HL-60 (cell line): ENCODE data around the gene TTC9C.

ENCODE experiments used
- DNase-seq, 2 experiments: peaks; one replicate each; pipeline ENCODE4 v3.0.0-alpha.2; 2010 to 2020; ENCODE audit warnings: low read depth in 1 of 2, low spot score in 1 of 2
- H3K27ac ChIP-seq: fragments of 250-450 bp; sonication (Bioruptor Pico); replicated peaks from 2 replicates; pipeline ENCODE4 v1.5.1; 2020; ENCODE audit warnings: mild to moderate bottlenecking, moderate library complexity
- H3K27me3 ChIP-seq: fragments of 250-450 bp; sonication (Bioruptor Pico); 2 replicates; pipeline ENCODE4 v1.5.1; 2021; ENCODE audit warnings: mild to moderate bottlenecking, moderate library complexity; ENCODE audit not compliant: insufficient read depth, poor library complexity, severe bottlenecking
- H3K4me3 ChIP-seq: replicated peaks from 2 replicates; pipeline ENCODE4 v1.5.1; 2011; ENCODE audit warnings: mild to moderate bottlenecking, control low read depth, low read length; ENCODE audit not compliant: insufficient read depth
- GABPA ChIP-seq: IDR thresholded peaks from 2 replicates; pipeline ENCODE4 v1.6.1; 2012; ENCODE audit warnings: low read depth
- POLR2AphosphoS5 ChIP-seq: IDR thresholded peaks from 2 replicates; pipeline ENCODE4 v1.6.1; 2012; ENCODE audit warnings: low read depth
- SPI1 ChIP-seq: IDR thresholded peaks from 2 replicates; pipeline ENCODE4 v1.6.1; 2012; ENCODE audit warnings: low read depth, mild to moderate bottlenecking, borderline replicate concordance
- TF ChIP-seq, protein P1 (sequence below): IDR thresholded peaks from one replicate; pipeline ENCODE4 v1.5.1; 2011; ENCODE audit warnings: low read length, control low read depth, inconsistent platforms; ENCODE audit not compliant: insufficient read depth
- TF ChIP-seq, protein P2 (sequence below): IDR thresholded peaks from 2 replicates; pipeline ENCODE4 v1.6.1; 2012; ENCODE audit warnings: low read depth; ENCODE audit not compliant: insufficient replicate concordance

TTC9C gene

GRCh38 chr11:62777389-62777788 lies 49.1 kb downstream of the TTC9C start:
- no peaks in the 10 kb centered on the region for H3K27me3 ChIP-seq
- DNase-seq = no peak
- H3K27ac ChIP-seq = no peak overlapping the region
- H3K4me3 ChIP-seq = no peak overlapping the region
- TF ChIP-seq GABPA (no peak), SPI1 (no peak)
- TF ChIP-seq, protein P1, sequence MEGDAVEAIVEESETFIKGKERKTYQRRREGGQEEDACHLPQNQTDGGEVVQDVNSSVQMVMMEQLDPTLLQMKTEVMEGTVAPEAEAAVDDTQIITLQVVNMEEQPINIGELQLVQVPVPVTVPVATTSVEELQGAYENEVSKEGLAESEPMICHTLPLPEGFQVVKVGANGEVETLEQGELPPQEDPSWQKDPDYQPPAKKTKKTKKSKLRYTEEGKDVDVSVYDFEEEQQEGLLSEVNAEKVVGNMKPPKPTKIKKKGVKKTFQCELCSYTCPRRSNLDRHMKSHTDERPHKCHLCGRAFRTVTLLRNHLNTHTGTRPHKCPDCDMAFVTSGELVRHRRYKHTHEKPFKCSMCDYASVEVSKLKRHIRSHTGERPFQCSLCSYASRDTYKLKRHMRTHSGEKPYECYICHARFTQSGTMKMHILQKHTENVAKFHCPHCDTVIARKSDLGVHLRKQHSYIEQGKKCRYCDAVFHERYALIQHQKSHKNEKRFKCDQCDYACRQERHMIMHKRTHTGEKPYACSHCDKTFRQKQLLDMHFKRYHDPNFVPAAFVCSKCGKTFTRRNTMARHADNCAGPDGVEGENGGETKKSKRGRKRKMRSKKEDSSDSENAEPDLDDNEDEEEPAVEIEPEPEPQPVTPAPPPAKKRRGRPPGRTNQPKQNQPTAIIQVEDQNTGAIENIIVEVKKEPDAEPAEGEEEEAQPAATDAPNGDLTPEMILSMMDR = no peak

DNA sequence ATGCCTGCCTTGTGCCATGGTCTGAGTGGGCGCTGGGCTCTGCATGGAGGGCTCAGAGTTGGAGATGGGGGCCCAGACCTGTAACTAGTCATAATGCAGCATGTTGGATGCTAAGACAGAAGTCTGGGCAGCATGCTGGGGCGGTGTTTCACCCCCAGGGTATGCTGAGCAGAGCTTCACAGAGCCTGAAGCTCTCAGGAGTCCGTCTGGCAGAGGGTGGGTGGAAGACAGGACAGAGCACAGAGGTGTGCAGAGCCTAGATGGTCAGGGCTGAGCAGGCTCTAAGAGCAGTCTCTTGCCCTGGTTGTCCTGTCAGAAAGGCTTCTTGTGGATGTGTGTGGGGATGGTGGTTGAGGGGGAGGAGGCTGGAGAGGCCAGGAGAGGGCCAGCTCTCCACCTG lies 50.2 kb downstream of the TTC9C start:
- Histone ChIP-seq H3K4me3 (no peak overlapping the region), H3K27me3 (no peaks in the 10 kb centered on the region), H3K27ac (no peak overlapping the region)
- DNase-seq = no peak
- TF ChIP-seq GABPA (no peak), SPI1 (no peak), POLR2AphosphoS5 (no peak)
- TF ChIP-seq, protein P2, sequence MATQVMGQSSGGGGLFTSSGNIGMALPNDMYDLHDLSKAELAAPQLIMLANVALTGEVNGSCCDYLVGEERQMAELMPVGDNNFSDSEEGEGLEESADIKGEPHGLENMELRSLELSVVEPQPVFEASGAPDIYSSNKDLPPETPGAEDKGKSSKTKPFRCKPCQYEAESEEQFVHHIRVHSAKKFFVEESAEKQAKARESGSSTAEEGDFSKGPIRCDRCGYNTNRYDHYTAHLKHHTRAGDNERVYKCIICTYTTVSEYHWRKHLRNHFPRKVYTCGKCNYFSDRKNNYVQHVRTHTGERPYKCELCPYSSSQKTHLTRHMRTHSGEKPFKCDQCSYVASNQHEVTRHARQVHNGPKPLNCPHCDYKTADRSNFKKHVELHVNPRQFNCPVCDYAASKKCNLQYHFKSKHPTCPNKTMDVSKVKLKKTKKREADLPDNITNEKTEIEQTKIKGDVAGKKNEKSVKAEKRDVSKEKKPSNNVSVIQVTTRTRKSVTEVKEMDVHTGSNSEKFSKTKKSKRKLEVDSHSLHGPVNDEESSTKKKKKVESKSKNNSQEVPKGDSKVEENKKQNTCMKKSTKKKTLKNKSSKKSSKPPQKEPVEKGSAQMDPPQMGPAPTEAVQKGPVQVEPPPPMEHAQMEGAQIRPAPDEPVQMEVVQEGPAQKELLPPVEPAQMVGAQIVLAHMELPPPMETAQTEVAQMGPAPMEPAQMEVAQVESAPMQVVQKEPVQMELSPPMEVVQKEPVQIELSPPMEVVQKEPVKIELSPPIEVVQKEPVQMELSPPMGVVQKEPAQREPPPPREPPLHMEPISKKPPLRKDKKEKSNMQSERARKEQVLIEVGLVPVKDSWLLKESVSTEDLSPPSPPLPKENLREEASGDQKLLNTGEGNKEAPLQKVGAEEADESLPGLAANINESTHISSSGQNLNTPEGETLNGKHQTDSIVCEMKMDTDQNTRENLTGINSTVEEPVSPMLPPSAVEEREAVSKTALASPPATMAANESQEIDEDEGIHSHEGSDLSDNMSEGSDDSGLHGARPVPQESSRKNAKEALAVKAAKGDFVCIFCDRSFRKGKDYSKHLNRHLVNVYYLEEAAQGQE = no peak
- TF ChIP-seq, protein P1 = no peak

- no peaks in the 10 kb centered on the region for H3K27me3 ChIP-seq
These were observed 54.5 kb downstream of the TTC9C start for GRCh38 chr11:62782753-62783152.

More at GRCh38 chr11:62782753-62783152, 54.5 kb downstream of the TTC9C start:
- DNase-seq = no peak
- H3K27ac ChIP-seq = no peak overlapping the region
- H3K4me3 ChIP-seq = no peak overlapping the region
- TF ChIP-seq POLR2AphosphoS5 (no peak), SPI1 (no peak), GABPA (no peak)
- TF ChIP-seq, protein P2 = no peak
- TF ChIP-seq, protein P1 = no peak
